Femur (tissue), 1 donor: ENCODE results near the gene PITPNB.
A peak's percentile ranks its signal among the peaks of the same experiment; 100 is the strongest.

Source experiments
- DNase-seq: peaks from one replicate; pipeline ENCODE4 v3.0.0-alpha.2; 2017

PITPNB gene

DNA sequence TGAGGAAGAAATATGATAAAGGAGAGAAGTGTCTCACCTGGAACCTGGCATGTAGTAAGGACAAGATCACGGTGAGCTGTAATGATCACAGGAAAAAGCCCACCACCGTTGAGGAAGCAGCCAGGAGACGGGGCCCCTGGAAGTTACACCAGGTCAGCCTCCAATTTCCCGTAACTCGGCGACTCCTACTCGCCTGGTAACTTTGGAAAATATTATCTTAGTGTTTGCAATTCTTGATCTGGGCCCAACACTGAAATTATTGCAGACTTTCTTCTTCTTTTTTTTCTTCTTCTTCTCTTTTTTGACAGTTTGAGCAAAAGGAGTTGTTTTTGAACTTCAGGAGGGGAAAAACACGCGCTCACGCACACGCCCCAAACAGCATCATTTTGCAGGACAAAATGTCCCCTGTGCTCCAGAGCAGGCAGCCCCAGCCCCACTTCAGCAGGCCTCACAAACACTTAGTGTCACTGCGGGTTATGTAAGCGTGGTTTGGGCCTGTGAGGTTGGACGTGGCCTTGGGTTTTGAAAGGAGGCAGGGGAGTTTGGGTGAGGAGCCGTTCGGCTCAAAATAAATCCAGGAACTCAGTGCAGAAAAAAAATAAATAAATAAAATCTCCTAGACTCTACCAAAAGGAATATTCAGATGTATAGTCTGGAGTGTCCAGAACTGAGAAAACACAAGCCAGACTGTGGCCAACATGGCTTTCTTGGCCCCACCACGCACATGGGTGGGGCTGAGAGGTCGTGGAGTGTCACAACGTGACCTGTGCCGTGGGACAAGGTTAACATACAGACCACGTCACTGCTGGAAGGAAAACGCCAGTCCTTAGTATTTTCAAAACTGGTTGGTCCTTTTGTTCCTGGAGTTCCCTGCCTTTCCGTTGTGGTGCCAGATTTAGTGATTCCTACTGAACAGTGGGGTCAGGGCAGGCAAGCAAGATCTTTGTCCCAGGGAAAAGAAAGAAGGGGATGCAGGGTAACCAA, 91.2 kb downstream of the PITPNB start:
- no peak for DNase-seq

DNA sequence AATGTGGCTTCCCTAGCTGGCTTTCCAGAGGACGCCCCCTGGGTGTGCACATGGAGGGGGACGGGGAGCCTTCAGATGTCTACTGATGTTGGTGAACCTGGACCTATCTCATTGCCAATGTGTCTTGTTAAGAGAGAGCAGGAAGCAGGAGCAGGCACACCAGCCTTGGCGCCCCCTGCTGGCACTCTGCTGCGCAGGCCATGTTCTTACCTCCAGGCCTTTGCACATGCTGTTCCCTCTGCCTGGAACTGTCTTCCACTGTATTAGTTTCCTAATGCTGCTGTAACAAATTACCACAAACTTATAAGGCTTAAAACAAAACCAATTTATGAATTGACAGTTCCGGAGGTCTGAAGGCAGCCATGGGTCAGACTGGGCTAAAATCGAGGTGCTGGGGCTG, 93.9 kb downstream of the PITPNB start:
- DNase-seq: no peak

DNA sequence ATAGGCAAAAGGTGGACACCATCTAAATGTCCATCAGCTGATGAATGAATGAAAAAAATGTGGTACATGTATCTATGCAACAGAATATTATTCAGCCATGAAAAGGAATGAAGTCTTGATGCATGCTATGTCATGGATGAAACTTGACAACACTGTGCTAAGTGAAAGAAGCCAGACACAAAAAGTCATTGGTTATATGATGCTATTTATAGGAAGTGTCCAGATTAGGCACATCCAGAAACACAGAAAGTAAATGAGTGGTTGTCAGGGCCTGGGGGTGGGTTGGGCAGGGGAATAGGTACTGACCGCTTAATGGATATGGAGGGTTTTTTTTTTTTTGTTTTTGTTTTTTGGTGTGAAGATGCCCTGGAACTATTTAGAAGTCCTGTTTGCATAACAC, 95.8 kb downstream of the PITPNB start:
- DNase-seq: no peak

DNA sequence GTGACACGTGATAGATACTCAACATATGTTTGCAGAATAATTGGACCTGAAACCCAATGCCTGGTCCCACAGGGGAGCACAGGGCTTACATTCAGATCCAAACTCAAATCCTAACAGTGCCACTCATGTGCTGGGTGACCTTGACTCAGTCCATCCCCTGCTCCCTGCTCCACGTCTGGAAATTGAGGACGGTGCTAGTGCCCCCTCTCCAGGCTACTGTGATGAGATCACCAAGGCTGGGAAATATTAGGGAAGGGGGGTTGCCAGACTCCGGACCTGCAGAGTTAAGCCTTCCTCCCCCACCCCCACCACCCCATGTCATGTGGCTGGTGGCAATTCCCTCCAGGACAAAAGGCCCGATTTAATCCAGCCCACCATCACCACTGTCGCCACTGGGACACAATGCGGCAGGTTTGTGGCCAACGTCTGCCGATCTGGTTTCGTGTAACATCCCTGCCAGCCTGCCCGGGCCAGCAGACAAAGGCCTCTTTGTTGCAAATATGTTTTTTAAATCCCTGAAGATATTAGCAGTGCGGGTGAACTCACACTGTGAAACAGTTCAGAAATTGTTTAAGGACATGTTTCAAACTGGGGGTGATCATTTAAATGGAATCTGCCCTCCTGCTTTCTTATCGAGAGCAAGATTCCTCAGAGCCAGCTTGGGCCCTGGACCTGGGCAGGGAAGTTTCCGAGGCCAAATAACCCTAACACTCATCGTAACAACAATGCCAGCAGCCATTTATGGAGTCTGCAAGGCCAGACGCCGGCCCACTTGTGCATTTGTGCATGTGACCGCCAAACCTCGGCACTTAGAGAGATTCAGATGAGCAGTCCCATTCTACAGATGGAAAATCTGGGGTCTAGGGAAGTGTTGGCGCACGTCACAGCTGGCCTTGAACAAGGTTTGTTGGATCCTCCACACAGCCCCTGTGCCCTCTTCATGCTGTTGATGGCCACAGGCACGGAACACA, 97.9 kb downstream of the PITPNB start:
- DNase-seq: peak; percentile 56

DNA sequence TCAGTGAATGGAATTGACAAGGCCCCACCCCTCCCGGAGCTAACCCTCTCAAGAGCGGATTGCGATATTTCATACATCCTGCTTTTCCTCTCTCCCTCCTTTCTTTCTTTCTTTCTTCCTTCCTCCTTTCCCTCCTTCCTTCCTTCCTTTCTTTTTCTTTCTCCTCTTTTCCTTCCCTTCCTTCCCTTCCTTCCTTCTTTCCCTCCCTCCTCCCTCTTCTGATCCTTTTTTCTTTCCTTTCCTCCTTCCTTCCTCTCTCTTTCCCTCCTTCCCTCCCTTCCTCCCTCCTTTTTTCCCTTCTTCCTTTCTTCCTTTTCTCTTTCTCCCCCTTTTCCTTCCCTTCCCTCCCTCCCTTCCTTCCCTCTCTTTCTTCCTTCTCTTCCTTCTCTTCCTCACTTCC, 102.5 kb downstream of the PITPNB start:
- no peak for DNase-seq

DNA sequence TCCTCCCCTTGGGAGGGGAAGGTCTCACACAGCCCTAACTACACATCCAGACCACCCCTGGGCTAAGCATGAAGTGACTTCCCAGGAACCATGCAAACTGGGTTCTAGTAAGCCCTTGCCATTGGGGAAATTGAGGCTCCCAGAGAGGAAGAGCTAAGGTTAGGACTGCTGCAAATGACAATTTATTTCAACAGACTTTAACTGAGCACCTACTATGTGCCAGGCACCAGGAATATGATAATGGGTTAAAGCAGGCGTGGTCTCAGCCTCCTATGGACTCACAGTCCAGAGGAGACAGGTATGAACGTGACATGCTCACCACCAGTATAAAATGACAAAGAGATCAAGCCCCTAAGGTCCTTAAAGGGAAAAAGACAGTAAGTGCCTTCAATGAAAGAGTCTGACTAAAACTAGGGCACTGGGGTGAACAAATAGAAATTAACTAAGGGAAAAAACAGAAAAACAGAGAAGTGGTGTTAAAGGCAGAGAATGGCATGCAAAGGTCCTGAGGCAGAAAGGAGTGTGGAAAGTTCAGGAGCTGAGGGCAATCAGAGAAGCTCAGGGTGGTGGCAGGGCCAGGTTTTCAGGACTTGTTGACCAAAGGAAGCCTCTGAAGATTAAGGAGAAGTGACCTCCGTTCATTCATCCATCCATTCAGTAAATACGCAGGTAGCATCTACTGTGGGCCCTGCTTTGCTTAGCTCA, 103.1 kb downstream of the PITPNB start:
- no peak for DNase-seq

DNA sequence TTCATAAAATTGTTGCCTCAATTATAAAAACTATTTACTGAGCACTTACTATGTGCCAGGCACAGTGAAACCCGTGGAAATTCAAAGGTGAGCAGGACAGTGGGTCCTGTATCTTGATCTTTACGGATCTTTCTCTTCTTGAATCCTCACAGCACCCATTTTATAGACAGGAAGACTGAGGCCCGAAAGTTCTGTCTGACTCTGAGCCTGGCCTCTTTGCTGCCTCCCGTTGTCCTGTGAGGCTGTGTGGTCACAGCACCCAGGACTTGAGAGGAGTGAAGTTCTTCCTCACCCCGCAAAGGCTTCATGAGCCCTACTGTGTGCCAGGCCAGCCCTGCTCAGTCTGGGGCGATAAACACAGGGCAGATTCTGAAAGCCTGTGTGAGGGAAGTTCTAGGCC, 104.1 kb downstream of the PITPNB start:
- no peak for DNase-seq

DNA sequence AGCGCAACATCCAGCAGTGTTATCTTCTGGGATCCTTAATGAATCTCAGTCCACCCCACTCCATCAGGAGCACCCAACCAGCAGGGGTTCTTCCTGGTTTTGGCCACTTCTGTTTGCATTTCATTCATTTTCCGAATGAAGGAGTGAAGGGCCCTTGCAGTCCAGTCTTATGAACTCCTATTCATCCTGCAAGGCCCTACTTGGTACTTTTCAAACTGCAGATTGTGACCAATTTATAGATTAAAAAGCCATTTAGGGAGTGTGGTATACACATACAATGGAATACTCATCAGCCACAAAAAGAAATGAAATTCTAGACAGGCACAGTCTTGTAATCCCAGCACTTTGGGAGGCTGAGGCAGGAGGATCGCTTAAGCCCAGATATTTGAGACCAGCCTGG, 107.3 kb downstream of the PITPNB start:
- no peak for DNase-seq

DNA sequence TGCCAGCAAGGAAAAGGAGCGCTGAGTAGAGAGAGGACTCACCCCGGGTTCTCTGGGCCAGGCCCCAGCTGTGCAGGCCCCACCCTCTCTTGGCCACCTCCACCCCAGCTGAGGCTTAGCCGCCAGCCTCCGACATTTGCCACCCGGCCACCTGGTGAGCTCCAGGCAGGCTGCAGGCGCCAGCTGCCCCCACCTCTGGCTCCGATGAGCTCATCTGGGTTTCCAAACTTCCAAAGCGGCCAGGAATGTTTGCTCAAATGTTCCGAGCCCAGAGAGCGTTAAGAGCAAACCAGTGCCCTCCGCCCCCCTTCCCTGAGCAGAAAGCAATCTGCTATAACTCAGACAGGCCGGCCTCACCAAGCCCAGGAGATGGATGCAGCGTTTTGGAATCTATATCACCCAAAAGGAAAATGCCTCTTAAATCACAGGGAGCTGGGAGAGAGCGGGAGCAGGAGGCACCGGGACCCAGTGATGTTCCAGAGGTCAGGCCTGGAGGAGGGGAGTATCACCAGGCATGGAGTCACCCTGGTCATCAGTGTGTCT, 108.4 kb downstream of the PITPNB start:
- peak; percentile 91 for DNase-seq

DNA sequence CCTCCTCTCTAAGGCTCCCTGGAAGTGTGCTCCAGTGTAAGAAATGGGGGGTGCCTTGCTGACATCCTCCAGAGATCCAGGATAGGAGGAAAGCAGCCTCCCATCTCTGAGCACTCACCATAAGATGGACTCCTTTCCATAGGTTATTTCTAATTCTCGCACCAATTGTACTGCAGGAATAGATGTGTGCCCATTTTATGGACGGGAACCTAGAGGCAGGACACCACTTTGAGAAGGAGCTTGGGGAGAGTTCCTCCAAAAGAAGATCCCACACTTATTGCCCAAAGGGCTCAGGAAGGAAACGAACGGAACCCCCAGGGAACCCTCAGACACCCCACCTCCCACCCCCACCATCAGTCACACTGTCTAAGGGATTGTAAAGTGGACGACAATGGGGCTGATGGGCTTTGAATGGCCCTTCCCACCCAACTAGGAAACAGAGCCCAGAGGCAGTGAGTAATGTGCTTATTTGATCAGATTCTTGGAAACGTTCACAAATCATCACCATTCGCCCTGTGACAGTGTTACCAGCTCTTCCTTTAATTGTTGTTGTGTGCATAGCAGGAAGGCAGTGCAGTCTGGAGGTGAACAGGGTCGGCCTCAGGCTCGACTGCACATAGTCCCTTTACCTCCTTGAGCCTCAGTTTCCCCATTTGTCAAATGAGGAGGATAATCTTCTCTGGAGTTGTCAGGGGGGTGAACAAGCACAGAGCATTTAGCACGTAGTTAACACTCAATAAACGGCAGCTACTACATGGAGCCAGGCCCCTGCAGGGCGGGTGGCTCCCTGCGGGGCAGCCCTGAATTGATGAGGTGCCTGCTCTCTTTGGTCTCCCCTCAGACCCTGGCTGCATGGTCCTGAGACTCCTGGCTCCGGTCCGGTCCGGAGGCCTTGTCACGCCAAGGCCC, 109.1 kb downstream of the PITPNB start:
- DNase-seq: no peak

DNA sequence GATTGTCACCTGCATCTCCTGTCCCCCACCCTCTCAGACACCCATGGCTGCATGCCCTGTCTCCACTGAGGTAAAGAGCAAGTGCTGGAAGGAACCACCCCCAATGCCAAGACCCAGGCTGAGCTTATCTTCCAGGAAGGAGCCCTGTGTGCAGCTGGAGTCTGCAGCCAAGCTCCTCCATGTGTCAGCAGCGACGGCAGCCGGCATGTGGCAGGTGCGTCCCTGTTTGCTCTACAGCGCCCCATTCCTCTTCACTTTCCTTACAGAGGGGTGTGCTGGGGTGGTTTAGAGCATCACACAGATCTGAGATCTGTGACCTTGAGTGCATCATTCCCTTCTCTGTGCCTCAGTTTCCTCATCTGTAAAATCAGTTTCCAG, 109.8 kb downstream of the PITPNB start:
- DNase-seq: no peak

DNA sequence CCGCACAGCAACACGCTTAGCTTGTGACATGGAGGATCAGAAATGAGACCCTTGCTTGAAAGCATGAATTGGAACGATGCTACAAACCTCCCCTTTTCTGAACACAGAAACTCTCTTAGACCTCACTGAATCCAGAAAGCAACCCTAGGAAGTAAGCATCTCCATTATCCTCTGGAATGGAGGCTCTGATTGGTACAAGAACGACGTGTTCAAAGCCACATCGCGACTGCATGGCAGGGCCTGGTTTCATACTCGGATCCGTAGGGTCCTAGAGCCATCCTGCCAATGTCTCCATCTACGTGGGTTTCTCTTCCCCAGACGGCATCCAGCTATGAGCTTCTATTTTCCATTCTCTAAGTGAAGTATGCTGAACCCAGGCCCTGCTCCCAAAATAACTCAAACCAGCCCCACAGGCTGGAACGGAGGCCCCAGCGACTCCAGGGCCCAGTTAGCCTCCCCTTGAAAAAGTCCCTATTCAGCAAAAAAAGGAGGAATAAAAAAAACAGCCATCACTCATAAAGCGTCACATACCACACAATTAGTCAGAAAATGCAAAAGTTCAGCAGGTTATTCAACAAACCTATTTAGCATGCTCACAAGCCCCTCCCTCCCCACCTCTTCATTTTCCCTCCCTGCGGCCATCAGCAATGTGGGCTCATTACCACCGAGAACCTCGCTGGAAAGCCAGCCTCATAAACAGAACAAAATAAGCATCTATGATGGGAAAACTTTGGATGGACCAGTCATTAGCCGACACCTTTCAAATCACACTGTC, 110.4 kb downstream of the PITPNB start:
- DNase-seq: peak; percentile 59

DNA sequence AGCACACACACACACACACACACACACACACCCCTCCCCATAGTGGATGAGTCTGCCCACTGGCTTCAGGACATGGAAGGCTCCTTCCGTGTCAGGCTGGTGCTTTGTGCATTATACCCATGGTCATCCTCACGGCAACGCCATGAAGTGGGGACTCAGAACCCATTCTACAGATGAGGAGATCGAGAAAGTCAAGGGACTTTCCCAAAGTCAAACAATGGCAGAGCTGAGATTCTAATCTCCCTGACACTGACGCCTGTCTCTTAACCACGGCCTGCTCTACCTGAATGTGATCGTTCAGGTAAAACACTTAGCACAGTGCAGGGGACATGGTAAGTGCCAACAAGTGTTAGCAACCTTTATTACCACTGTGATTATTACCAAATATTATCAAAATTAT, 113.2 kb downstream of the PITPNB start:
- DNase-seq: no peak

DNA sequence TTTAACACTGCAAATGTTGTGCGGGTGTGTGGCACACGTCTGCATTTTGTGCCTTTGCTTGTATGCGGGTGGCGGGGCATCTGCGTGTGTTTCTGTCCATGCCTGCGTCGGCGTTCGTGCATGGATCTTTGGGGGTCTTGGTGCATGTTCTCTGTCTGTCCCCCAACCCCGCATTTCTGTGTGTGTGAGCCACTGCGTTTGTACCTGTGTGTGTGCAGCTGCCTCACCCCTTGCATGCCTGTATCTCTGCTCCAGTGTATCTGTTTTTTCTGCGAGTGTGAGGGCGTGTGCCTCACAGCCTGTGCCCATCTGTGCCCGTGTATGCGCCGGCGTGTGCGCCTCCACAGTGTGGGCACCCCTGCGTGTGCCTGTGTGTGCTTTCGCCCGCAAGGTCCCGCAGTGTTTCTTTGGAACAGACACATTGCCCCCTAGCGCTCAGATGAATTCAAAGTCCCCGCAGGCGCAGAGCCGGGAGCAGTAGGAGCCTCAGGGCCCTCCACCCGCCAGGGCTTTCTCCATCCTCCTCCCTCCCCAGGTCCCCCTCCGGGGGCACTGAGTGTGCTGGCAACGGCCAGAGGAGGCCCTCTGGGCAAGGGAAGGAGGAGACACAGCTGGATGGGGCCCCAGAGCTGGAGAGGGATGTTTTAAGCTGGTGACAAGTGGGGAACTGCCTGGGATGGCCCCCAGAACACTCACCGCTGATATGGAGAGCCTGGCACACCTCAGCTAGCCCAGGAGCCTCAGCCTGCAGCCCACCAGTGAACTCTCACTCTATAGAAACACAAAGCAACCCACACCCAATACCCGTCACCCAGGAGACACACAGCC, 114.4 kb downstream of the PITPNB start:
- peak; percentile 74 for DNase-seq

DNA sequence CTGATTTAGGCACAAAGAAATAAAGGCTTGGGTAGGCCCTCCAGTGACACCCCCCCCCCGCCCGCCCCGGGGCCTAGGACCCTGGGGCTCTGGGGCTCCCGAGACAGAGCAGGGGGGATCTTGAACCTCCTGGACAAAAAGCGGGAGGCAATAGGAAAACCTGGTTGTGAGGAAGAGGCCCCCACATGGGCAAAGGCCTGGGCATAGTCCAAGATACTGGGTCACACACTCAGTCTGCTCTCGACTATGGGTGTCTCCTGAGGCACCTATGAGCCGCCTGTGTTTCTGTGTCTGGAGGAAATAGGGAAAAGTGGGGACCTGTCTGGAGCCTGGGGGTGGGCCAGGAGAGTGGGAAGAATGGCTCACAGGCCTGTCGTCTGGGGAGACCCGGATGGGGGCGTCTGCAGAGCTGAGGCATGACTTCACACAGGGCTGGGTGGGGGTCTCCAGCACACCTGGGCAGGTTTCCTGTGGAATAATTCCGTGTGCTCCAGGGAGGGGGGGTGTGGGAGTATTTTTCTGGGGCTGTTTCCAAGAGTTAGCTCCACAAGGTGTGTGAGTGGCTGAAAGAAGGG, 115.1 kb downstream of the PITPNB start:
- no peak for DNase-seq

DNA sequence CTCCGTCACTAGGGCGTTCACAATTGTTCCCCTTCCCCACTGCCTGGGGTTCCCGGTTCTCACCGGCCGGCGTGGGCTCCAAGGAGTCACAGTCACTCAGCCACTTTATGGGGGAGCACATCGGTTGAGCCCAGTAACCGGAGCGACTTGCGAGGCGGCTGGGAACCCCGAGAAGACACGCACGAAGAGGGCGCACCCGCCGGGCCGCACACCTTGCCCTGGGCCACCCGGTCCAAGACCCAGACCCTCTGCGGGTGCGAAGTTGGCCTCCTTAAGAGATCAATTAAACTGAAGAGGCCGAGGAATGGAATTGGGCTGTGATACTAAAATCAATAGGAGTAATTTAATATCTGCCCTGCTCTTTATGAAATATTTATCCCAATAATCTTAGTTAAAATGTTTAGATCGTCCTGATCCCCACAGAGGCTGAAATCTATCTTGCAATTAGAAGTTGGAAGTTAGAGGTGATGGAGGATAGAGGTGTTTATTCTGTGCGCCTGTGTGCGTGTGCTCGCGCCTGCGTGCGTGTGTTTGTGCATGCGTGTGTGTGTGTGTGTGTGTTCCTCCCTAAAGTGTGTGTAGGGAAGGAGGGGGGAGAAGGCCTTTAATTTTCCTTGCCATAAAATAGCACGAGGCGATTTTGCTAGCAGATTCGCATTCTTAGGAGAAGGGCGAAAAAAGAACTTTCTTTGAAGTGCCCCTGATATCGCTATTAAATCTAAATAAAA, 116.5 kb downstream of the PITPNB start:
- DNase-seq: no peak
